AG09319 (cell line): ENCODE results near the gene FOSL1.
A peak's percentile ranks its signal among the peaks of the same experiment; 100 is the strongest.
"Not testable (repeated sequence)": the region's sequence is repeated elsewhere in the genome, so short reads cannot be mapped to it uniquely, and the experiment has no call there.

Source experiments
- DNase-seq: peaks from one replicate; pipeline ENCODE4 v3.0.0-alpha.2; 2010; ENCODE audit warnings: low read depth; ENCODE audit errors: extremely low read depth
- TF ChIP-seq, protein P1 (sequence below): IDR thresholded peaks from 2 replicates; pipeline ENCODE4 v1.5.1; 2011; ENCODE audit warnings: low read depth, mild to moderate bottlenecking, inconsistent platforms, low read length, moderate library complexity

FOSL1 gene

DNA sequence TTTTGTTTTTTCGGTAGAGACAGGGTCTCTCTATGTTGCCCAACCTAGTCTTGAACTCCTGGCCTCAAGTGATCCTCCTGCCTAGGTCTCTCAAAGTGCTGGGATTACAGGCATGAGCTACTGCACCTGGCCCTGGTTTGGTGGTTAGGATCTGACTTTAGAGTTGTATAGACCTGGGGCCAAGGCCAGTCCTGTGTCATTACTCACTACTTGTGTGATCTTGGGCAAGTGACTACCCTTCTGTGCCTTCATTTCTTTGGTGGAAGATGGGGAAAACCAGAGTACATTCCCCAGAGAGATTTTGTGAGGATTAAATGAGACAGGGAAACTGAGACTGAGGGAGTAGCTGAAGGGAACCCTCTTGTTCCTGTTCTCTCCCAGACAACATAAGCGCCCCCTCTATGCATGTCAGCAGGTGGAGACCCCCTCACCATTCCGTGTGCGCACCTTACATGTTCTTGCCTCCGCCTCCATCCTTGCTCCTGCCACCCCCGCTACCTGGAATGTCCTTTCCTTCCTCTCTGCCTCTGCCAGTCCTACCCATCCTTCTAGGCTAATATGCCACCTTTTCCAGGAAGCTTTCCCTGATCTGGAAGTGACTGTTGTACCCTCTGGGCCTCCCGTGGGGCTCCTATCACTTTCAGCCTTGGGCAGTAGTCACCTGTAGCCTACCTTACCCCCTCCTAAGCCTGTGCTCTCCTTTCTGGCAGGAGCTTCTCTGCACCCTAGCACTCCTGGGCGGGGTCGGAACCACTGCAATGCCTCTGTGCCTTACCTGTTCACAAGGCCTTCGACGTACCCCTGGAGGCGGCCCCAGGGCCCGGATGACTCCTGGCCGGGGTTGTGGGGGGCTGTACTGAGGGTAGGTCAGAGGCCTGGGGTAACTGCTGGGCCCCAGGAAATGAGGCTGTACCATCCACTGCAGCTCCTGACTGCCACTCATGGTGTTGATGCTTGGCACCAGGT lies 3.9 kb downstream of the FOSL1 start:
- TF ChIP-seq, protein P1, sequence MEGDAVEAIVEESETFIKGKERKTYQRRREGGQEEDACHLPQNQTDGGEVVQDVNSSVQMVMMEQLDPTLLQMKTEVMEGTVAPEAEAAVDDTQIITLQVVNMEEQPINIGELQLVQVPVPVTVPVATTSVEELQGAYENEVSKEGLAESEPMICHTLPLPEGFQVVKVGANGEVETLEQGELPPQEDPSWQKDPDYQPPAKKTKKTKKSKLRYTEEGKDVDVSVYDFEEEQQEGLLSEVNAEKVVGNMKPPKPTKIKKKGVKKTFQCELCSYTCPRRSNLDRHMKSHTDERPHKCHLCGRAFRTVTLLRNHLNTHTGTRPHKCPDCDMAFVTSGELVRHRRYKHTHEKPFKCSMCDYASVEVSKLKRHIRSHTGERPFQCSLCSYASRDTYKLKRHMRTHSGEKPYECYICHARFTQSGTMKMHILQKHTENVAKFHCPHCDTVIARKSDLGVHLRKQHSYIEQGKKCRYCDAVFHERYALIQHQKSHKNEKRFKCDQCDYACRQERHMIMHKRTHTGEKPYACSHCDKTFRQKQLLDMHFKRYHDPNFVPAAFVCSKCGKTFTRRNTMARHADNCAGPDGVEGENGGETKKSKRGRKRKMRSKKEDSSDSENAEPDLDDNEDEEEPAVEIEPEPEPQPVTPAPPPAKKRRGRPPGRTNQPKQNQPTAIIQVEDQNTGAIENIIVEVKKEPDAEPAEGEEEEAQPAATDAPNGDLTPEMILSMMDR: no peak
- no peak for DNase-seq

DNA sequence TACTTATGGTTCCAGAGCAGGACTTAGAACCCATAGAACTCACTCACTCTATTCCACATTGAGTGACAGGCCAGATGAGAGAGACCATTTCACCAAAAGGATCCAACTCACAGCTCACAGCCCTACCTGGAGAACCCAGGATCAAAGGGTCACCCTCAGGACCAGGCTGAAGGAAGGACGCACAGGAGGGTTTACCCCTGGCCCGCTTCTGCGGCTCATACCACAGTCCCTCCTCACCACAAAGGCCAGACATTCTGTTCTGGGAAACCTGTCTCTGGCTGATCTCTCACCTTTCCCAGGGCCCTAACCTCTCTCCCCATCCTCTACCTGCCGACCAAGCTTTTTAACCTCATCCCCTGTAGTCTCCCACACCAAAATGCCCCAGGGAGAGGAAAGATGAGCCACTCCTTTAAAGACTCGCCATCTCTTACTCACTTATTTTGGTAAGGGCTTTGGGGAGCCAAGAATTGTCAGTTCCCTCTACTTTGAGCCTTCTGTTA lies 4.7 kb downstream of the FOSL1 start:
- TF ChIP-seq, protein P1: no peak

DNA sequence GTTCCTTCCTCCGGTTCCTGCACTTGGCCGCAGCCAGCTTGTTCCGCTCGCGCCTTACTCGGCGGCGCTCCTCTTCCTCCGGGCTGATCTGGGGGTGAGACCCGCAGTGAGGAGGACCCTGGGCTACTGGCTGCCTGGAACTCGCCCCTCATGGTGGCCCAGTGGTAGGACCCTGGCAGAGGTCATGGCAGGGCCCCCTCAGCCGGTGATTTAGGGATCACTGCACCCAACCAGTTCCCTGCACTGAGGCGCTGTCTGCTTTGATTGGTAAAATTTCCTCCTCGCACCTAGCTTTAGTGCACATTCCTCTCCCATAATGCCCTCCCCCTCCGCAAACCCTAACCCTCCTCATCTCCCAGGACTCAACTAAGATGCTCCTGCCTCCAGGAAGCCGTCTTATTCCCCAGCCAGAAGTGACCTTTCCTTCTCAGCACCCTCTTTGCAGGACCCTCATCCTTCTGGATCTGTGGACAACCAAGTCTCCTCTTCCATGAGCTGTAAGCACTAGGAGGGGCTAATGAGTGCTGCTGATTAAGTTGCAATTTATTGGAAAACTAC lies 6.1 kb downstream of the FOSL1 start:
- TF ChIP-seq, protein P1: no peak
- DNase-seq: no peak

More for the DNA sequence above, 4.7 kb downstream of the FOSL1 start:
- no peak for DNase-seq

DNA sequence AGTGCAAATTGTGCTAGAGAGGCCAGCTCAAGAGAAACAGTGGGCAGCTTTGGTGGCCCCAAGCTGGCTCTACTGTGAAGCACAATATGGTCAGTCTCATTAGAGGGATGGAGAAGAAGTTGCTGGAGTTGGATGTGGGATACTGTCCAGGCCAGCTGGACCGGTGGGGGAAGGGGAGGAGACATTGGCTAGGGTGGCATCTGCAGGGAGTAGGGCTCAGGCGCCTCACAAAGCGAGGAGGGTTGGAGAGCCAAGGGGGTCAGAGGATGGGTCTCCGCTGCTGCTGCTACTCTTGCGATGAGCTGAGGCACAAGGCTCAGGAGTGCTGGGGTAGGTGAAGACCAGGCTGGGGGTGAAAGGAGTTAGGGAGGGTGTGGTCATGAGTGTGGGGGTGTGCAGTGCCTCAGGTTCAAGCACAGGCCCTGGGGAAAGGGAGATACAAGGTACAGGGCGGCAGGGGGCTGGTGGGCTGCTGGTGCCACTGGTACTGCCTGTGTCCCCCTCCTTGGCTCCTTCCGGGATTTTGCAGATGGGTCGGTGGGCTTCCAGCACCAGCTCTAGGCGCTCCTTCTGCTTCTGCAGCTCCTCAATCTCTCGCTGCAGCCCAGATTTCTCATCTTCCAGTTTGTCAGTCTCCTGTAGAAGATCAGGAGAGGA lies 7.4 kb downstream of the FOSL1 start:
- DNase-seq: no peak
- TF ChIP-seq, protein P1: no peak

DNA sequence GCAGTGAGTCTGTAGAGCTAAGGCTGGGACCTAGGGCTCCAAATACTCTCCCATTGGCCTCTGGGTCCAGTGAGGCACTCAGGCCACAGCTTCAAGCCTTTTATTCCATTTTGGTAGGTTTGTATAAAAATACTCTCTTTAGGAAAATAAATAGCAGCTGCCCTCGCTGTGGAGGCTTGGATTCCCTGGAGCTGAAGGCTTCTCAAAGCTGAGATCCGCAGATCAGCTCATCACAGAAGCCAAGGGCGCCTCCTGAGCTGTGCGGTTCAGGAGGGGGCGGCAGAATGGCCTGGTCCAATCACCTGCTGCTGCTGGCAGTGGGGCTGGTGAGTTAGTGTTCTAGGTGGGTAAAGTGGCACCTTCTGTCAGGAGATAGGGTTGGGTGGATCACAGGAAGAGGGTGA lies 8.0 kb downstream of the FOSL1 start:
- not testable (repeated sequence) for DNase-seq

DNA sequence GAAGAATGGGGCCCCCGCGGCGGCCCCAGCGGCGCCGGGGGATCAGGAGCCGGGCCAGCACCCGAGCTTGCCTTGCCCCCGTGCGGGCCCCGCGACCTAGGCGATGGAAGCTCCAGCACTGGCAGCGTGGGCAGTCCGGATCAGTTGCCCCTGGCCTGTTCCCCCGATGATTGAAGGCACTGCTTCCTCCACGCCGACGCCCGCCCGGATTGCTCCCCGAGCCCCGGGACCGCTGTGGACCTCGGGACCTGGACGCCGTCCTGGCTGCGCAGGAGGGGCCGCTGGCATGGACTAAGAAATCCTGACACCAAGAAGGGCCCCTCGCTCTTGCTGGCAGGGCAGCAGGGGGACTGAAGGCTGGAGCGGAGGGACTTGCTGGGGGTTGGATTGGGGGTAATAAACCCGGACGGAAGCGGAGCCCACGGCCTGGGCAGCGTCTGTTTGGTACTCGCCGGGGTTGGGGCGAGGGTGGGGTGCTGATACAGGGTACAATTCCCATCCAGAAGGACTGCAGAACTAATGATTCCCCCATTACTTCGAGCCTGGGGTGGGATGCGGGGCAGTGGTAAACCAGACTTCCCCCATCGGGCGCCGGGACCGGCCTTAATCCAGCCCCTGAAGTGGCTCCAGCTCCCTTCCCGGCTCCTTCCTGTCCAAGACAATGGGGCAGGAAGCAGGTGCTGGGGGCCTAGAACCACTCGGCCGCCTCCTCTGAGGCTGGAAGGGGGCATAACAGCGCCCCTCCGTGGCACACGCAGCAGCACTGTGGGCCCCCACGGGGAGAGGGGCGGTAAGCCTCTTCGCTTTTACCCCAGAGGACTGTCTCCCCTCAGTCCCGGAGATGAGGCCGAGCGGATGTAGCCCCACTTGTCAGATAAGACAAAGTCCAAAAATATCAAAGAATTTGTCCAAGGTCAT lies 8.7 kb downstream of the FOSL1 start:
- no peak for DNase-seq
- TF ChIP-seq, protein P1: peak; percentile 32
